ENCODE measurements around the gene PRUNE2.

DNA sequence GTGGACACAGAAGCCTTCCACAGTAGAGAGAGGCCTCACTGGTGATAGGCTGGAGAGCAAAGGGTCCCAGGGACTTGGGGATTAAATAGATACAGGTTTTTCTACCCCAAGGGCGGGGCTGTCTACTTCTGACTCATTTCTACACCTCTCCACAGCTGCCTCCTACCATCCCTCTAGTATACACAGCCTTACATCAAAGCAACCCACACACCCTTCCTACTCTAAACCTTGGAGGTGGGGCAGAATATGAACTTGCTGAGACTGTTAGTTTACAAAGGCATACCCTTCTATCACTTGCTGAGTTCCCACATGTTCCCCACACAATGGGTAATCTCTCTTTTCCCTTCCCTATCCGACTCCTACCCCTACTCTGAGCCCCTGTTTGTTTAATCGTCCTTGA, 161.6 kb downstream of the PRUNE2 start:
- TF ChIP-seq, protein P1, sequence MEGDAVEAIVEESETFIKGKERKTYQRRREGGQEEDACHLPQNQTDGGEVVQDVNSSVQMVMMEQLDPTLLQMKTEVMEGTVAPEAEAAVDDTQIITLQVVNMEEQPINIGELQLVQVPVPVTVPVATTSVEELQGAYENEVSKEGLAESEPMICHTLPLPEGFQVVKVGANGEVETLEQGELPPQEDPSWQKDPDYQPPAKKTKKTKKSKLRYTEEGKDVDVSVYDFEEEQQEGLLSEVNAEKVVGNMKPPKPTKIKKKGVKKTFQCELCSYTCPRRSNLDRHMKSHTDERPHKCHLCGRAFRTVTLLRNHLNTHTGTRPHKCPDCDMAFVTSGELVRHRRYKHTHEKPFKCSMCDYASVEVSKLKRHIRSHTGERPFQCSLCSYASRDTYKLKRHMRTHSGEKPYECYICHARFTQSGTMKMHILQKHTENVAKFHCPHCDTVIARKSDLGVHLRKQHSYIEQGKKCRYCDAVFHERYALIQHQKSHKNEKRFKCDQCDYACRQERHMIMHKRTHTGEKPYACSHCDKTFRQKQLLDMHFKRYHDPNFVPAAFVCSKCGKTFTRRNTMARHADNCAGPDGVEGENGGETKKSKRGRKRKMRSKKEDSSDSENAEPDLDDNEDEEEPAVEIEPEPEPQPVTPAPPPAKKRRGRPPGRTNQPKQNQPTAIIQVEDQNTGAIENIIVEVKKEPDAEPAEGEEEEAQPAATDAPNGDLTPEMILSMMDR (IDR thresholded peaks at IDR 0.05), result no peak
- TF ChIP-seq POLR2A (IDR thresholded peaks at IDR 0.05; ENCODE audit: low read depth) (no peak), POLR2AphosphoS5 (IDR thresholded peaks at IDR 0.05) (no peak)
